ENCODE data around the gene SPATA9. TPM values are rescaled to one million over a fixed set of nuclear protein-coding genes. Genes with fewer than 3 reads are reported as not detected.
A peak's percentile ranks its signal among the peaks of the same experiment; 100 is the strongest.

The SPATA9 gene
- total and polyA plus RNA-seq, 2 of the 13 experiments (the other 11 are each of a cell fraction or from before 2014, with no cell fraction given) = not detected

- intact Hi-C loops (cut with micrococcal nuclease; ENCODE audit: unreplicated experiment) = no loop called here
- Histone ChIP-seq H4K20me1 (ENCODE audit: insufficient read depth, low read length) (no peaks in the 10 kb centered on the region), H3K4me3 (replicated peaks in 1 of 3; ENCODE audit: insufficient read depth in 1 of 3, low read depth in 2 of 3, low read length in 3 of 3) (no peak overlapping the region), H3K36me3 (replicated peaks in 1 of 2; ENCODE audit: control insufficient read depth in 1 of 2, insufficient read depth in 2 of 2, low read length in 2 of 2) (no peaks in the 10 kb centered on the region), H3K4me2 (ENCODE audit: low read depth, low read length) (peak overlapping the region; percentile 22; the same call in 1 of the 2 replicates), H3K79me2 (ENCODE audit: insufficient read depth, low read length) (no peaks in the 10 kb centered on the region), H2AFZ (ENCODE audit: low read length) (no peak overlapping the region), H3K9ac (ENCODE audit: insufficient read depth, low read depth, low read length) (no peak overlapping the region), H3K4me1 (ENCODE audit: insufficient read depth, low read length) (peaks cover 44% of the 10 kb centered on the region), H3K27ac (ENCODE audit: extremely low read length, insufficient read depth, low read length) (no peak overlapping the region), H3K9me3 (ENCODE audit: low read length) (no peaks in the 10 kb centered on the region), H3K27me3 (ENCODE audit: control insufficient read depth in 1 of 2, insufficient read depth in 2 of 2, low read length in 2 of 2) (no peaks in the 10 kb centered on the region)
- FAIRE-seq (peak; percentile 72), ATAC-seq (peak; percentile 89), DNase-seq (ENCODE audit: low spot score) (peak; percentile 28)
- ChIA-PET POLR2A (no interaction called here), CTCF (ENCODE audit: low intra/inter-chr PET ratio, low total read pairs) (no interaction called here)
- WGBS (ENCODE audit: low lambda C conversion rate) = 2% methylated on average over 3 of the region's 3 CpGs
- no TSS peak for BruUV-seq (replicated peaks)
- in situ Hi-C loops (cut with HindIII; ENCODE audit: extremely low pct_ligation_motif_present, low pct_unique_long_range_greater_than_20kb) = no loop called here
- TF ChIP-seq NCOR1 (IDR thresholded peaks at IDR 0.05; ENCODE audit: borderline replicate concordance, low read length) (0 out of 2 replicates have a peak, but pooled peaks have one; percentile 30), ARID5B (CRISPR knock-in tag; IDR thresholded peaks at IDR 0.05) (peak; percentile 64), ZNF878 (CRISPR knock-in tag; IDR thresholded peaks at IDR 0.05) (no peak), ZBTB3 (CRISPR knock-in tag; IDR thresholded peaks at IDR 0.05; ENCODE audit: borderline replicate concordance, low read depth) (no peak), ZNF580 (CRISPR knock-in tag; IDR thresholded peaks at IDR 0.05; ENCODE audit: borderline replicate concordance, low read depth) (no peak), ZNF550 (CRISPR knock-in tag; IDR thresholded peaks at IDR 0.05; ENCODE audit: borderline replicate concordance) (no peak), RAD21 (CRISPR knock-in tag; IDR thresholded peaks at IDR 0.05) (no peak), ZNF292 (CRISPR knock-in tag; IDR thresholded peaks at IDR 0.05; ENCODE audit: borderline replicate concordance, low read depth) (peak; percentile 41; the same call in 1 of the 2 replicates), NR2F2 (IDR thresholded peaks at IDR 0.05; ENCODE audit: borderline replicate concordance, low read depth) (peak; percentile 74), ZMYM4 (CRISPR knock-in tag; IDR thresholded peaks at IDR 0.05) (peak; percentile 43; the same call in 1 of the 2 replicates), SOX5 (CRISPR knock-in tag; IDR thresholded peaks at IDR 0.05; ENCODE audit: borderline replicate concordance) (peak; percentile 70; the same call in 1 of the 2 replicates), SRSF1 (optimal IDR thresholded peaks at IDR 0.05; ENCODE audit: low read depth, low read length) (no peak), SOX6 (IDR thresholded peaks at IDR 0.05) (no peak), SOX6 (CRISPR knock-in tag; IDR thresholded peaks at IDR 0.05) (peak; percentile 78), RARA (CRISPR knock-in tag; IDR thresholded peaks at IDR 0.05) (peak; percentile 70; the same call in 1 of the 2 replicates), TIGD3 (CRISPR knock-in tag; IDR thresholded peaks at IDR 0.05; ENCODE audit: borderline replicate concordance) (no peak), KLF11 (CRISPR knock-in tag; IDR thresholded peaks at IDR 0.05) (no peak)
Observed at GRCh38 chr5:95670568-95670967, 12.2 kb downstream of the SPATA9 start.
